Endodermal cell (in vitro differentiated cells): ENCODE results near the gene CRTAC1. TPM values are rescaled to one million over a fixed set of nuclear protein-coding genes. Genes with fewer than 3 reads are reported as not detected.

Experiments used
- DNase-seq: peaks from one replicate; pipeline ENCODE4 v3.0.0-alpha.2; 2017
- H3K27ac ChIP-seq: 2 replicates; pipeline ENCODE4 v1.5.1; 2013; ENCODE audit warnings: mild to moderate bottlenecking, low read depth, low read length, moderate library complexity
- H3K27me3 ChIP-seq: 2 replicates; pipeline ENCODE4 v1.6.1; 2013; ENCODE audit warnings: mild to moderate bottlenecking, low read length, moderate library complexity; ENCODE audit not compliant: insufficient read depth, control insufficient read depth, poor library complexity, severe bottlenecking
- H3K36me3 ChIP-seq: 2 replicates; pipeline ENCODE4 v1.7.0; 2013; ENCODE audit warnings: mild to moderate bottlenecking, low read length, moderate library complexity; ENCODE audit not compliant: control insufficient read depth, insufficient read depth
- H3K4me1 ChIP-seq: one replicate; pipeline ENCODE4 v1.7.0; 2013; ENCODE audit warnings: low read length; ENCODE audit not compliant: control insufficient read depth, insufficient read depth
- H3K4me3 ChIP-seq: 2 replicates; pipeline ENCODE4 v1.5.1; 2013; ENCODE audit warnings: mild to moderate bottlenecking, low read length, moderate library complexity
- H3K9ac ChIP-seq: 2 replicates; pipeline ENCODE4 v1.6.1; 2013; ENCODE audit warnings: mild to moderate bottlenecking, low read length, moderate library complexity; ENCODE audit not compliant: poor library complexity, severe bottlenecking; ENCODE audit errors: extremely low read depth
- H3K9me3 ChIP-seq: 2 replicates; pipeline ENCODE4 v1.6.1; 2013; ENCODE audit warnings: mild to moderate bottlenecking, low read length, moderate library complexity; ENCODE audit not compliant: control insufficient read depth
- H3K27ac Mint-ChIP-seq: 2 replicates; pipeline ENCODE4 v1.8.0; 2020; ENCODE audit warnings: mixed read lengths
- H3K27me3 Mint-ChIP-seq: 2 replicates; pipeline ENCODE4 v1.8.0; 2021; ENCODE audit warnings: mild to moderate bottlenecking, mixed read lengths; ENCODE audit not compliant: insufficient read depth
- H3K36me3 Mint-ChIP-seq: 2 replicates; pipeline ENCODE4 v1.8.0; 2020; ENCODE audit warnings: low read depth, mixed read lengths
- H3K4me1 Mint-ChIP-seq: 2 replicates; pipeline ENCODE4 v1.8.0; 2020; ENCODE audit warnings: mixed read lengths
- H3K4me3 Mint-ChIP-seq: 2 replicates; pipeline ENCODE4 v1.8.0; 2020; ENCODE audit warnings: mild to moderate bottlenecking, moderate library complexity, mixed read lengths
- H3K9me3 Mint-ChIP-seq: 2 replicates; pipeline ENCODE4 v1.8.0; 2020; ENCODE audit warnings: mild to moderate bottlenecking, mixed read lengths
- CTCF ChIP-seq: fragments of 200-600 bp; sonication (generic); conservative IDR thresholded peaks from 2 replicates; pipeline ENCODE4 v1.5.0; 2021; ENCODE audit warnings: antibody characterized with exemption, mild to moderate bottlenecking
- WGBS, 2 experiments: methylation state at CpG; one replicate each; pipeline versions ENCODE4 v1.1.5 to v1.1.7; 2013; ENCODE audit warnings: missing lambda C conversion rate in 2 of 2, mixed read lengths in 1 of 2; ENCODE audit not compliant: insufficient coverage in 1 of 2, insufficient read length in 1 of 2; 5-methylcytosine and 5-hydroxymethylcytosine counted together
- total RNA-seq, 2 donors: library from RNA; stranded (reverse); fragmentation: NEBNext Ultra II Directional in 1 of 2; extraction: Animal tissue kit (Norgen Biotek cat#: 25700) in 1 of 2; gene quantifications; 2 replicates in 1 of 2; 3 replicates in 1 of 2; pipeline ENCODE4 v1.2.1, GENCODE V29; 2021

The CRTAC1 gene
- total RNA-seq, 2 donors from 2014 or later, result 0.13 to 0.24 TPM

GRCh38 chr10:97821308-97822038 lies 208.9 kb downstream of the CRTAC1 start:
- Histone ChIP-seq H3K27me3 (no peaks in the 10 kb centered on the region), H3K9me3 (no peaks in the 10 kb centered on the region), H3K9ac (no peak overlapping the region), H3K4me1 (peaks cover 8% of the 10 kb centered on the region), H3K4me3 (no peak overlapping the region), H3K36me3 (no peaks in the 10 kb centered on the region), H3K27ac (no peak overlapping the region)
- DNase-seq, result peak; percentile 79
- H3K4me1 Mint-ChIP-seq, result peaks cover 11% of the 10 kb centered on the region
- TF ChIP-seq CTCF, result no peak
- H3K9me3 Mint-ChIP-seq, result no peaks in the 10 kb centered on the region
- no peaks in the 10 kb centered on the region for H3K27me3 Mint-ChIP-seq
- no peak overlapping the region for H3K27ac Mint-ChIP-seq
- H3K36me3 Mint-ChIP-seq, result no peaks in the 10 kb centered on the region
- WGBS, 2 experiments, result 51 to 58% methylated on average over 4 to 9 of the region's 9 CpGs
- no peak overlapping the region for H3K4me3 Mint-ChIP-seq

GRCh38 chr10:97820096-97820704 lies 210.2 kb downstream of the CRTAC1 start:
- H3K27me3 Mint-ChIP-seq, result no peaks in the 10 kb centered on the region
- 97% methylated on average over 6 to 7 of the region's 8 CpGs for WGBS, 2 experiments

GRCh38 chr10:97818572-97818971 lies 211.8 kb downstream of the CRTAC1 start:
- H3K27me3 Mint-ChIP-seq, result no peaks in the 10 kb centered on the region
- Histone ChIP-seq H3K9ac (no peak overlapping the region), H3K9me3 (no peaks in the 10 kb centered on the region), H3K4me3 (no peak overlapping the region), H3K36me3 (no peaks in the 10 kb centered on the region), H3K27me3 (no peaks in the 10 kb centered on the region), H3K4me1 (no peaks in the 10 kb centered on the region), H3K27ac (no peak overlapping the region)
- H3K27ac Mint-ChIP-seq, result no peak overlapping the region
- no peak for TF ChIP-seq CTCF
- H3K4me3 Mint-ChIP-seq, result no peak overlapping the region
- H3K4me1 Mint-ChIP-seq, result peaks cover 2% of the 10 kb centered on the region
- no peak for DNase-seq
- no peaks in the 10 kb centered on the region for H3K36me3 Mint-ChIP-seq
- no peaks in the 10 kb centered on the region for H3K9me3 Mint-ChIP-seq

More at GRCh38 chr10:97820096-97820704, 210.2 kb downstream of the CRTAC1 start:
- no peak for DNase-seq
- Histone ChIP-seq H3K27me3 (no peaks in the 10 kb centered on the region), H3K9ac (no peak overlapping the region), H3K4me3 (no peak overlapping the region), H3K27ac (no peak overlapping the region), H3K9me3 (no peaks in the 10 kb centered on the region), H3K36me3 (no peaks in the 10 kb centered on the region), H3K4me1 (peaks cover 8% of the 10 kb centered on the region)
- Mint-ChIP-seq H3K27ac (no peak overlapping the region), H3K36me3 (no peaks in the 10 kb centered on the region), H3K9me3 (no peaks in the 10 kb centered on the region), H3K4me1 (peaks cover 11% of the 10 kb centered on the region), H3K4me3 (no peak overlapping the region)
- TF ChIP-seq CTCF, result no peak
